GM18519 (cell line): ENCODE data around the gene TRIP13.
"Not testable (repeated sequence)": the region's sequence is repeated elsewhere in the genome, so short reads cannot be mapped to it uniquely, and the experiment has no call there.

ENCODE experiments used
- ATAC-seq: cut with Tn5 transposase; IDR thresholded peaks from one replicate; pipeline ENCODE4 v1.9.1; 2021; ENCODE audit warnings: mild to moderate bottlenecking, moderate library complexity; ENCODE audit not compliant: unreplicated experiment, low FRiP score

The TRIP13 gene

DNA sequence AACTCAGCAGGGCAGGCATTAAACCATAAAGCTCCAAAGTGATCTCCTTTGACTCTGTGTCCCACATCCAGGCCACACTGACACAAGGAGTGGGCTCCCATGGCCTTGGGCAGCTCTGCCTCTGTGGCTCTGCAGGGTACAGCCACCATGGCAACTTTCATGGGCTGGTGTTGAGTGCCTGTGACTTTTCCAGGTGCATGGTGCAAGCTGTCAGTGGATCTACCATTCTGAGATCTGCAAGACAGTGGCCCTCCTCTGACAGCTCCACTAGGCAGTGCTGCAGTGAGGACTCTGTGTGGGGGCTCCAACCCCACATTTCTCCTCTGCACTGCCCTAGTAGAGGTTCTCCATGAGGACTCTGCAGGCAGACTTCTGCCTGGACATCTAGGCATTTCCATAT is 41.3 kb downstream of the TRIP13 start:
- ATAC-seq = not testable (repeated sequence)

DNA sequence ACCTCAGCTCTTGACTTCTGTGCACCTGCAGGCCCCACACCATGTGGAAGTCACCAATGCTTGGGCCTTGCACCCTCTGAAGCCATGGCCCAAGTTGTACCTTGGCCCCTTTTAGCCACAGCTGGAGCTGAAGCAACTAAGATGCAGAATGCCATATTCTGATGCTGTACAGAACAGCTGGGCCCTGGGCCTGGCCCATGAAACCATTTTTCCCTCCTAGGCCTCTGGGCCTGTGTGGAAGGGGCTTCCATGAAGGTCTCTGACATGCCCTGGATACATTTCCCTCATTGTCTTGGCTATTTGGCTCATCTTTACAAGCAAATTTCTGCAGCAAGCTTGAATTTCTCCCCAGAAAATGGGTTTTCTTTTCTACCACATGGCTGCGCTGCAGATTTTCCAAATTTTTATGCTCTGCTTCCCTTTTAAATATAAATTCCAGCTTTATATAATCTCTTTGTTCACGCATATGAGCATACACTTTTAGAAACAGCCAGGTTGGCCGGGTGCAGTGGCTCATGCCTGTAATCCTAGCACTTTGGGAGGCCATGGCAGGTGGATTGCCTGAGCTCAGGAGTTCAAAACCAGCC is 41.8 kb downstream of the TRIP13 start:
- ATAC-seq = not testable (repeated sequence)

DNA sequence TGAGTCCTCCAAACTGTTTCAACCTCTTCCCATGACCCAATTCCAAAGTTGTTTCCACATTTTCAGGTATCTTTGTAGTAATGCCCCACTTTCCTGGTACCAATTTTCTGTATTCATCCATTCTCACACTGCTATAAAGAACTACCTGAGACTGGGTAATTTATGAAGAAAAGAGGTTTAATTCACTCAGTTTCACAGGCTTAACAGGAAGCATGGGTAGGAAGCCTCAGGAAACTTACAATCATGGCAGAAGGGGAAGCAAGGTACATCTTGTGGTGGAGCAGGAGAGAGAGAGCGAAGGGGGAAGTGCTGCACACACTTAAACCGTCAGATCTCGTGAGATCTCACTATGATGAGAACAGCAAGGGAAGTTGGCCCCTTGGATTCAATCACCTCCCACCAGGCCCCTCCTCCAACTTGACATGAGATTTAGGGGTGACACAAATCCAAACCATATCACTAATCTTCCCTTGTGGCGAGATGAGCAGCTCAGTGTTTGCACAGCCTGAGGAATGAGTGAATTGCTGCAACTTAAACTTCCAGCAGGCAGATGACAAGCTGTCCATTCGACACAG is 42.9 kb downstream of the TRIP13 start:
- ATAC-seq = no peak

GRCh38 chr5:936149-937144 is 43.8 kb downstream of the TRIP13 start:
- ATAC-seq = no peak

DNA sequence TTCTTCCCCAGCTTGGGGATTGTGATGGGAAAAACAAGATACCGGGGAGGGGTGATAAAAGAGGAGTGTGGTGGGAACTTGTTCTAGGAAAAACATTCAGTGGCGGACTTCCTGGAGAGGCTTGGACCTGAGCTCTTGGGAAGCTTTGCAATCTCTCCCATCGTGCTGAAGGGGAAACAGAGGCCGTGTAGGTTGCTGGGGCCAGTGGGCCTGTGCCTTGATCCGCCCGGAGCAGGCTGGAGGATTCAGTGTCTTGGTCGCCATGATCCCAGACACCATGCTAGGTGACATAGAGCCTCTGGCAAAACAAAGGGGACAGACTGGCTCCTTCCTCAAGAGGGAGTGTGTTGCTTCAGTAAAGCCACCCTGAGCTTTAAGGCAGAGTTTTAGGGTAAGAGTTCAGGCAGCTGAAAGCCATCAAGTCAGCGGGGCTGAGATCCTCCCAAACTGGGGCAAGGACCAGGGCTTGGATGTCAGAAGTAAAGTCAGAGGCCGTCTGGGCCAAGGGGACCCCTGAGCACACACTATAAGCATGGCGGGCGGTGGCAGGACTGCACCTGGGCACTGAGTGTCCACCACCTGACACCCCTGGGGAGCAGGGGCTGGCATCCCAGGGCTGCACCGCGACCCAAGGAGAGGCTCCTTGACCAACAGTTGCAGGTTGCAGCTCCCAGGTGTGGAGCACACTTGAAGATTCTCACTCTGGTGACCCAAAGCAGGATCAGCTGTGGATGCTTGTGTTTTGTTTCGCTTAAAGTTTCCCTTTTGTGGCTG is 44.7 kb downstream of the TRIP13 start:
- no peak for ATAC-seq

GRCh38 chr5:939368-939767 is 46.7 kb downstream of the TRIP13 start:
- ATAC-seq = no peak

GRCh38 chr5:940741-941140 is 48.1 kb downstream of the TRIP13 start:
- ATAC-seq = not testable (repeated sequence)

GRCh38 chr5:943201-943917 is 50.7 kb downstream of the TRIP13 start:
- ATAC-seq = no peak

GRCh38 chr5:943918-944620 is 51.4 kb downstream of the TRIP13 start:
- ATAC-seq = no peak

DNA sequence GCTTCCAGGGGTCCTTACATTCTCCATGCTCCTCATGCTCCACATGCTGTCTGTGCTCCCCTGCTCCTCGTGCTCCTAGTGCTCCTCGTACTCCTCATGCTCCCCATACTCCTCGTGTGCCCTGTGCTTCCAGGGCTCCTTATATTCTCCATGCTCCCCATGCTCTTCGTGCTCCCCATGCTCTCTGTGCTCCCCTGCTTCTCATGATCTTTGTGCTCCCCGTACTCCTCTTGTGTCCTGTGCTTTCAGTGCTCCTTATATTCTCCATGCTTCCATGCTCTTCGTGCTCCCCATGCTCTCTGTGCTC is 51.9 kb downstream of the TRIP13 start:
- ATAC-seq = no peak

- no peak for ATAC-seq
These were observed 52.5 kb downstream of the TRIP13 start for GRCh38 chr5:944992-945685.

DNA sequence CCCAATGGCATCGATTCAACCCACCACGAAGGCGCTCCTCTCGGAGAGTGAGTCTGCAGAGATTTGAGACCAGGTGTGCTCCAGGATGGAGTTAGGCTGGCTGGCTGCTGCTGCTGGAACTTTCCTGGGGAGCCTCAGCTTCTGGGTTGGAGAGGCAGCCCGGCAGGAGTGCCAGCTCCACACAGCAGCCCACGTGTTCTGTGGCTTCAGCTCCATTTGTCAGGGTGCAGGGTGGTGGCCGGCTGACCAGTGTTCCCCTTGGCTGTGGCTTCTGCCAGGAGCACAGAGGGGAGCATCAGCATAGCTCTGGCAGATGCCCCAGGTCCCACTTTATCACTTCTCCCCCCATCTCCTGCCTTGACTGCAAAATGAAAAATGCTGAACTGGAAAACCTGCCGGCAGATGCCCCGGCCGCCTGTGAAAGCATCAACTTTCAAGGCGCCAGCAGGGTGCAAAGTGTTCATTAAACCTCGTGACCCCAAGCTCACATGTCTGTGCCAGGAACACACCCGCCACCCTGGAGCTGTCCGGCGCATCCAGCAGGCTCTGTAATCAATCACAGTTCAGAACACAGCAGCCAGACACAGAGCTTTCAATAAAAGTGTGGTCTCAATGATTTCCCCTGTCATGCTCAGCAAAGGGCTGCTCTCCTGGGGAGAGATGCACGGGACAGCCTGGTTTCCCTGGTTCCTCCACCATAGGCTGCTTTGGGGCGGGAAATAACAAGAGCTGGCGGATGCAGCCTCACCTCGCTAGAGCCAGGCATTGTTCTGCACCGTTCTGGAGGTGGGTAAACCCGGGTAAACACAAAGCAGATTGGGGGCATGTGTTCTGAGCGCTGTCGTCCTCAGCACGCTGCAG is 53.2 kb downstream of the TRIP13 start:
- no peak for ATAC-seq

DNA sequence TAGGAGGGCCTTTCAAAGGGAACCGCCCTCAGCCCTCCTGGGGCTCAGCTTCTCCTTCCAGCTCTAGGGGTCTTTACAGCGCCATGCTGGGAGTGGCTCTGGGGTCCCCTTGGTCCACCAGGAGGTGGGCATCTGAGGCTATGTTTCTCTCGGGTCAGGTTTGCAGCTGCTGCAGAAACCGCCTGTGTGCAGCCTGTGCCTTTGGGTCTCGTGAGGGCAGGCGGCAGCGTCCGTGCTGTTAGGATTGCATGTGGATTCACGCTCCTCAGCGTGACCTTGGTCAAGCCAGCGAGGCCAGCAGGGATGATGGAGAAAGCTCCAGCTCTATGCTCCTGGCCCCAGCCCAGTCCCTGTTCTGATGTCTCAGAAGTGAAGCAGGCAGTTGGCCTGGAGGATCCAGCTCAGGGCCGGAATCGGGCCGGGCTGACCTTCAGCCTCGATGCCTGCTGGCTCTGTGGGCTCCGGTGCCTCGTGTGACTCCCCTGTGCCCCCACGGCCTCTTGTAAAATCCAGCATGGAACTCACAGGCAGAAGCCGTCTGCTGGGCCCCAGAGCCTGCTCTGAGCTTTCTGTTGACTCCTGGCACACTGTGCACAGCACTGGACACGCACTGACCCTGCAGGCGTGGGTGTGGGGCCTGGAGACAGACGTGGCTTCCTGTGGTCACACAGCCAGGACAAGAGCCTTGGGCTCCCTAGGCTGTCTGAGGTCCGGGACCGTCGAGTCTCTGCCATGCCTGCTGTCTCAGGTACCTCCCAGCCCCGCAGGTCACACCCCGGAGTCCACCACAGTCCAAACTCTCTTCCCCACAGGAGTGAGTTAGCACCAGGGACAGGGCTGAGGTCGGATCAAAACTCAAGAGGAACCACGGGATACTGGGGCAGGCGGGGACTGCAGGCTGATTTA is 54.3 kb downstream of the TRIP13 start:
- ATAC-seq = no peak

GRCh38 chr5:947626-948471 is 55.2 kb downstream of the TRIP13 start:
- no peak for ATAC-seq

GRCh38 chr5:948472-949274 is 56.0 kb downstream of the TRIP13 start:
- no peak for ATAC-seq

- no peak for ATAC-seq
These were observed 56.5 kb downstream of the TRIP13 start for GRCh38 chr5:949275-949543.
